ENCODE data around the gene EXD1. TPM values are rescaled to one million over a fixed set of nuclear protein-coding genes. Genes with fewer than 3 reads are reported as not detected.
A peak's percentile ranks its signal among the peaks of the same experiment; 100 is the strongest.

The EXD1 gene
- total and polyA plus RNA-seq, 2 of the 13 experiments (the other 11 are each of a cell fraction or from before 2014, with no cell fraction given), result not detected

GRCh38 chr15:41259546-41260189 is 29.1 kb upstream of the EXD1 start (continued):
- TF ChIP-seq MEIS2 (CRISPR knock-in tag; IDR thresholded peaks at IDR 0.05) (peak; percentile 45; the same call in 1 of the 2 replicates), HIVEP1 (CRISPR knock-in tag; IDR thresholded peaks at IDR 0.05) (peak; percentile 41; the same call in 1 of the 2 replicates), JUN (CRISPR knock-in tag; IDR thresholded peaks at IDR 0.05) (peak; percentile 49; the same call in 1 of the 2 replicates), TRIM24 (CRISPR knock-in tag; IDR thresholded peaks at IDR 0.05) (peak; percentile 52; the same call in 1 of the 2 replicates), KLF13 (CRISPR knock-in tag; IDR thresholded peaks at IDR 0.05) (no peak), MYPOP (CRISPR knock-in tag; IDR thresholded peaks at IDR 0.05) (peak; percentile 68), RAD51 (IDR thresholded peaks at IDR 0.05; ENCODE audit: borderline replicate concordance) (no peak), ZNF383 (CRISPR knock-in tag; IDR thresholded peaks at IDR 0.05; ENCODE audit: borderline replicate concordance) (no peak), ZSCAN22 (CRISPR knock-in tag; IDR thresholded peaks at IDR 0.05) (no peak), ZNF891 (CRISPR knock-in tag; IDR thresholded peaks at IDR 0.05) (peak; percentile 82; the same call in 1 of the 2 replicates), SRSF1 (optimal IDR thresholded peaks at IDR 0.05; ENCODE audit: low read depth, low read length) (no peak), ZNF577 (CRISPR knock-in tag; IDR thresholded peaks at IDR 0.05; ENCODE audit: borderline replicate concordance, low read depth) (no peak), IKZF5 (CRISPR knock-in tag; IDR thresholded peaks at IDR 0.05) (peak; percentile 82; the same call in 1 of the 2 replicates), SCMH1 (CRISPR knock-in tag; IDR thresholded peaks at IDR 0.05; ENCODE audit: borderline replicate concordance) (no peak), ZNF430 (CRISPR knock-in tag; IDR thresholded peaks at IDR 0.05) (peak; percentile 90), ZFP36L2 (CRISPR knock-in tag; IDR thresholded peaks at IDR 0.05) (no peak)
- TF ChIP-seq, protein P1, sequence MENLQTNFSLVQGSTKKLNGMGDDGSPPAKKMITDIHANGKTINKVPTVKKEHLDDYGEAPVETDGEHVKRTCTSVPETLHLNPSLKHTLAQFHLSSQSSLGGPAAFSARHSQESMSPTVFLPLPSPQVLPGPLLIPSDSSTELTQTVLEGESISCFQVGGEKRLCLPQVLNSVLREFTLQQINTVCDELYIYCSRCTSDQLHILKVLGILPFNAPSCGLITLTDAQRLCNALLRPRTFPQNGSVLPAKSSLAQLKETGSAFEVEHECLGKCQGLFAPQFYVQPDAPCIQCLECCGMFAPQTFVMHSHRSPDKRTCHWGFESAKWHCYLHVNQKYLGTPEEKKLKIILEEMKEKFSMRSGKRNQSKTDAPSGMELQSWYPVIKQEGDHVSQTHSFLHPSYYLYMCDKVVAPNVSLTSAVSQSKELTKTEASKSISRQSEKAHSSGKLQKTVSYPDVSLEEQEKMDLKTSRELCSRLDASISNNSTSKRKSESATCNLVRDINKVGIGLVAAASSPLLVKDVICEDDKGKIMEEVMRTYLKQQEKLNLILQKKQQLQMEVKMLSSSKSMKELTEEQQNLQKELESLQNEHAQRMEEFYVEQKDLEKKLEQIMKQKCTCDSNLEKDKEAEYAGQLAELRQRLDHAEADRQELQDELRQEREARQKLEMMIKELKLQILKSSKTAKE (CRISPR knock-in tag; IDR thresholded peaks at IDR 0.05; ENCODE audit: borderline replicate concordance), result peak; percentile 77
- TF ChIP-seq, protein P2, sequence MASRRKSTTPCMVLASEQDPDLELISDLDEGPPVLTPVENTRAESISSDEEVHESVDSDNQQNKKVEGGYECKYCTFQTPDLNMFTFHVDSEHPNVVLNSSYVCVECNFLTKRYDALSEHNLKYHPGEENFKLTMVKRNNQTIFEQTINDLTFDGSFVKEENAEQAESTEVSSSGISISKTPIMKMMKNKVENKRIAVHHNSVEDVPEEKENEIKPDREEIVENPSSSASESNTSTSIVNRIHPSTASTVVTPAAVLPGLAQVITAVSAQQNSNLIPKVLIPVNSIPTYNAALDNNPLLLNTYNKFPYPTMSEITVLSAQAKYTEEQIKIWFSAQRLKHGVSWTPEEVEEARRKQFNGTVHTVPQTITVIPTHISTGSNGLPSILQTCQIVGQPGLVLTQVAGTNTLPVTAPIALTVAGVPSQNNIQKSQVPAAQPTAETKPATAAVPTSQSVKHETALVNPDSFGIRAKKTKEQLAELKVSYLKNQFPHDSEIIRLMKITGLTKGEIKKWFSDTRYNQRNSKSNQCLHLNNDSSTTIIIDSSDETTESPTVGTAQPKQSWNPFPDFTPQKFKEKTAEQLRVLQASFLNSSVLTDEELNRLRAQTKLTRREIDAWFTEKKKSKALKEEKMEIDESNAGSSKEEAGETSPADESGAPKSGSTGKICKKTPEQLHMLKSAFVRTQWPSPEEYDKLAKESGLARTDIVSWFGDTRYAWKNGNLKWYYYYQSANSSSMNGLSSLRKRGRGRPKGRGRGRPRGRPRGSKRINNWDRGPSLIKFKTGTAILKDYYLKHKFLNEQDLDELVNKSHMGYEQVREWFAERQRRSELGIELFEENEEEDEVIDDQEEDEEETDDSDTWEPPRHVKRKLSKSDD (CRISPR knock-in tag; IDR thresholded peaks at IDR 0.05; ENCODE audit: low read depth), result 0 out of 2 replicates have a peak, but pooled peaks have one; percentile 60
- TF ChIP-seq, protein P3, sequence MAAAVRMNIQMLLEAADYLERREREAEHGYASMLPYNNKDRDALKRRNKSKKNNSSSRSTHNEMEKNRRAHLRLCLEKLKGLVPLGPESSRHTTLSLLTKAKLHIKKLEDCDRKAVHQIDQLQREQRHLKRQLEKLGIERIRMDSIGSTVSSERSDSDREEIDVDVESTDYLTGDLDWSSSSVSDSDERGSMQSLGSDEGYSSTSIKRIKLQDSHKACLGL (CRISPR knock-in tag; IDR thresholded peaks at IDR 0.05), result peak; percentile 36; the same call in 1 of the 2 replicates
- TF ChIP-seq, protein P4, sequence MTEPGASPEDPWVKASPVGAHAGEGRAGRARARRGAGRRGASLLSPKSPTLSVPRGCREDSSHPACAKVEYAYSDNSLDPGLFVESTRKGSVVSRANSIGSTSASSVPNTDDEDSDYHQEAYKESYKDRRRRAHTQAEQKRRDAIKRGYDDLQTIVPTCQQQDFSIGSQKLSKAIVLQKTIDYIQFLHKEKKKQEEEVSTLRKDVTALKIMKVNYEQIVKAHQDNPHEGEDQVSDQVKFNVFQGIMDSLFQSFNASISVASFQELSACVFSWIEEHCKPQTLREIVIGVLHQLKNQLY (CRISPR knock-in tag; IDR thresholded peaks at IDR 0.05), result peak; percentile 55; the same call in 1 of the 2 replicates

Data from HepG2 (cell line).